H1 (cell line): ENCODE measurements around the gene VTI1B. TPM values are rescaled to one million over a fixed set of nuclear protein-coding genes. Genes with fewer than 3 reads are reported as not detected.

ENCODE experiments used
- ATF2 ChIP-seq: IDR thresholded peaks from 2 replicates; pipeline ENCODE4 v1.6.1; 2012; ENCODE audit warnings: low read length, inconsistent platforms
- KDM4A ChIP-seq: IDR thresholded peaks from one replicate; pipeline ENCODE4 v1.7.1; 2012; ENCODE audit warnings: low read depth, mild to moderate bottlenecking, moderate library complexity, low read length, inconsistent platforms; ENCODE audit not compliant: severe bottlenecking
- SIN3A ChIP-seq, 2 experiments: IDR thresholded peaks in 1 of 2; conservative IDR thresholded peaks in 1 of 2; 2 replicates each; pipeline ENCODE4 v1.6.1; 2011 to 2012; ENCODE audit warnings: low read length in 2 of 2, improper control_type of control experiment in 1 of 2, low read depth in 1 of 2, mild to moderate bottlenecking in 1 of 2
- SRF ChIP-seq: IDR thresholded peaks from 2 replicates; pipeline ENCODE4 v1.6.1; 2011; ENCODE audit warnings: mild to moderate bottlenecking, low read depth, low read length, moderate library complexity
- YY1 ChIP-seq: IDR thresholded peaks from 2 replicates; pipeline ENCODE4 v1.6.1; 2011; ENCODE audit warnings: low read depth, mild to moderate bottlenecking, low read length
- polyA plus RNA-seq, 7 experiments: library from polyadenylated mRNA; depleted of rRNA in 3 of 7; stranded (reverse) in 5 of 7; unstranded in 2 of 7; fragments of >200 nt in 5 of 7; fragments of 200-250 nt in 2 of 7; gene quantifications; 1 replicate in 5 of 7; 2 replicates in 1 of 7; 4 replicates in 1 of 7; pipeline versions ENCODE4 v1.2.1 to v1.2.3, GENCODE V29; 2011 to 2013; ENCODE audit warnings: missing spikeins in 2 of 7, mixed read lengths in 2 of 7
- total RNA-seq: library from RNA; stranded (reverse); fragmentation: NEBNext Ultra II Directional; extraction: Animal tissue kit (Norgen Biotek cat#: 25700); gene quantifications from 2 replicates; pipeline ENCODE4 v1.2.1, GENCODE V29; 2021

VTI1B gene
- total and polyA plus RNA-seq, 2 of the 8 experiments (the other 6 are each of a cell fraction or from before 2014, with no cell fraction given), result 28.1 to 98.7 TPM

- no peak for TF ChIP-seq KDM4A
- no peak for TF ChIP-seq SRF
- TF ChIP-seq YY1, result no peak
- no peak for TF ChIP-seq SIN3A (conservative IDR thresholded peaks at IDR 0.05 in 1 of 2, IDR thresholded peaks at IDR 0.05 in 1 of 2; ENCODE audit: low read depth in 1 of 2, low read length in 2 of 2)
- no peak for TF ChIP-seq ATF2
- TF ChIP-seq, all 59 proteins: peak for 0
These were observed 71.4 kb downstream of the VTI1B start (continued) for GRCh38 chr14:67602995-67603545.
